Urothelium cell line (cell line): ENCODE data around the gene RAB11FIP4.

Experiments used
- DNase-seq: peaks from one replicate; pipeline ENCODE4 v3.0.0; 2011; ENCODE audit warnings: low spot score, mixed read lengths
- FAIRE-seq: peaks from 2 replicates; lab custom pipeline; 2011; peaks lifted over from hg19 to GRCh38; lab: Jason Lieb, UNC

The RAB11FIP4 gene

GRCh38 chr17:31494259-31495021 is 103.0 kb downstream of the RAB11FIP4 start:
- peak; percentile 71 for FAIRE-seq
- DNase-seq, result no peak

- DNase-seq (no peak), FAIRE-seq (peak; percentile 9)
These were observed 103.8 kb downstream of the RAB11FIP4 start for GRCh38 chr17:31495022-31495885.

- FAIRE-seq, result no peak
These were observed 104.6 kb downstream of the RAB11FIP4 start for GRCh38 chr17:31496097-31496496.

GRCh38 chr17:31496601-31497000 is 105.1 kb downstream of the RAB11FIP4 start:
- DNase-seq, result no peak
- peak; percentile 35 for FAIRE-seq

More at GRCh38 chr17:31496097-31496496, 104.6 kb downstream of the RAB11FIP4 start:
- DNase-seq, result no peak

- DNase-seq (no peak), FAIRE-seq (no peak)
These were observed 106.0 kb downstream of the RAB11FIP4 start for GRCh38 chr17:31497431-31497830.

GRCh38 chr17:31497994-31498826 is 106.7 kb downstream of the RAB11FIP4 start:
- no peak for FAIRE-seq
- DNase-seq, result no peak

GRCh38 chr17:31499771-31500554 is 108.5 kb downstream of the RAB11FIP4 start:
- DNase-seq (peak; percentile 84), FAIRE-seq (peak; percentile 56)

- FAIRE-seq (peak; percentile 56), DNase-seq (no peak)
These were observed 115.0 kb downstream of the RAB11FIP4 start for GRCh38 chr17:31506517-31506916.

- DNase-seq (no peak), FAIRE-seq (no peak)
These were observed 117.0 kb downstream of the RAB11FIP4 start for GRCh38 chr17:31508288-31509094.

- no peak for DNase-seq
- no peak for FAIRE-seq
These were observed 117.8 kb downstream of the RAB11FIP4 start for GRCh38 chr17:31509095-31509804.

GRCh38 chr17:31509805-31510177 is 118.3 kb downstream of the RAB11FIP4 start:
- no peak for DNase-seq
- FAIRE-seq, result no peak

- no peak for DNase-seq
- no peak for FAIRE-seq
These were observed 119.1 kb downstream of the RAB11FIP4 start for GRCh38 chr17:31510308-31511194.

- FAIRE-seq, result peak; percentile 37
- no peak for DNase-seq
These were observed 119.7 kb downstream of the RAB11FIP4 start for GRCh38 chr17:31511195-31511578.

GRCh38 chr17:31511580-31511979 is 120.1 kb downstream of the RAB11FIP4 start:
- FAIRE-seq (no peak), DNase-seq (no peak)

GRCh38 chr17:31512104-31512740 is 120.7 kb downstream of the RAB11FIP4 start:
- DNase-seq (no peak), FAIRE-seq (no peak)

- DNase-seq (no peak), FAIRE-seq (no peak)
These were observed 121.3 kb downstream of the RAB11FIP4 start for GRCh38 chr17:31512796-31513195.

- FAIRE-seq (no peak), DNase-seq (no peak)
These were observed 122.4 kb downstream of the RAB11FIP4 start for GRCh38 chr17:31513731-31514427.
